HK-2 (cell line): ENCODE results near the gene EYA3.

Experiments used
- DNase-seq: peaks from one replicate; pipeline ENCODE4 v3.0.0-alpha.2; 2018; ENCODE audit not compliant: unreplicated experiment

EYA3 gene

DNA sequence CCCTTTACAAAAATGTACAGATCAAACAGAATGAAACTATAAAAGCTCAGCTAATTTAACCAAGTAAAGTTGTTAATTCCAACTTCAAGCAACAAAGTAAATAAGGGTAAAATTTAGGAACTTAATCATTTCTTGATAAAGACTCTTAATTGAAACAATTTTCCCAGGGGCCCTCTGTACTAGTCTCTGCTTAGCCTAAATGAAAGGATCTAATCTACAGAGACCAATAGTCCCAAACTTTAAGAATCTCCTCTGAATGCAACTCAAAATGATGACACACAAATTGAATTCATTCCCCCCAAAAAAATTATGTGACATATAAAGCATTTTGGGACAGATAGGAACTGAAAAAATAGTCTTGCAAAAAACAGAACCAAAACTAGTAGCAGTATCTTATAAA lies 16.6 kb downstream of the EYA3 start:
- DNase-seq: no peak

DNA sequence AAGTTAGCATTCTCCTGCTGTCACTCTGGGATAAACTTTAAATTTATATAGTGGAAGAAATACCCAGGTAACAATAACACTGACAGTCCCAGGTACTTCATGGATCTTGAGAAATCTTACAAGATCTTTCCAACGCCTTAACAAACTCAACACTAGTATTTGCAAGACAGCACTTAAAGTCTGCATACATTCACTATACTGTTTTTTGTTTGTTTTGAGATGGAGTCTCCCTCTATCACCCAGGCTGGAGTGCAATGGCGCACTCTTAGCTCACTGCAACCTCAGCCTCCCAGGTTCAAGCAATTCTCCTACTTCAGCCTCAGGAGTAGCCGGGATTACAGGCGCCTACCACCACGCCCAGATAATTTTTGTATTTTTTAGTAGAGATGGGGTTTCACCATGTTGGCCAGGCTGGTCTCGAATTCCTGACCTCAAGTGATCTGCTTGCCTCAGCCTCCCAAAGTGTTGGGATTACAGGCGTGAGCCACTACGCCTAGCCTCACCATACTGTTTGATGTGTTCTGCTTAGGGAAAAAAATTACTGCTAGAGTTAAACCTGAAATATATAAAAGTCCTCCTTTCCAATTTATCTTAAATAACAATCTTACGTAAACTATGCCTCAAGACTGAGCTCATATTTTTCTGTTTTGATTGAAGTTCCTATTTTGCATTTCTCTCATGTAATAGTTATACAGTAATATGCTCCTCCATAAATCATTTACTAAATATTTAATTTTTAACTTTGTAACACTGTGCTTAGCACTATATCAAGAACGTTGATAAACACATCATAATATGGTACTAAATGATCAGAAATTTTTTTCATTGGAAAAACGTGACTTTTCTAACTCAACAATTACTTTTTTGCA lies 17.5 kb downstream of the EYA3 start:
- DNase-seq: no peak

DNA sequence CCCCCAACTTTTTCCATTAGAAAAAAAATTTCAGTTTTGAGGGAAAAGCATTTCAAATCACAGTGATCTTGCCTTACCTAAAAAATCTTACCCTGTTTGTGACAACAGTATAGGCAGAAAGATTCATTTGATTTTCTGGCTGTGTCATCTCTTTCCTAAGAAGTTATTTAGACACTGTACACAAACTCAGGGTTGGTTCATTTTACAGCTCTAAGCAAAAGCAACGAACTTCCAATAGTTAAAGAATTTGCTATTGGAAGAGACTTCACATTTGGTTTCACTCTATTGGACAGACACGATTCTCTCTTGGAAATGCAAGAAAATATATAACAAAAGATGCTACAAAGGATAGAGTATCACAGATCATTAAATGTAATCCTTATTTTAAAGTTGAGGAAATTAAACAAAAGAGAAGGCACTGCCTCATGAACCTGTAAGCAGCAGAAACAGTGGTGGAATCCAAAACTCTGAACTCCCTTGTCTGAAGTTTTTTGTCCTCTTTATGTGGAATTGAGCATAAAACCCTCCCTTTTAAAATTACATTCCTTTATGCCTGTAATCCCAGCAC lies 20.8 kb downstream of the EYA3 start:
- no peak for DNase-seq

DNA sequence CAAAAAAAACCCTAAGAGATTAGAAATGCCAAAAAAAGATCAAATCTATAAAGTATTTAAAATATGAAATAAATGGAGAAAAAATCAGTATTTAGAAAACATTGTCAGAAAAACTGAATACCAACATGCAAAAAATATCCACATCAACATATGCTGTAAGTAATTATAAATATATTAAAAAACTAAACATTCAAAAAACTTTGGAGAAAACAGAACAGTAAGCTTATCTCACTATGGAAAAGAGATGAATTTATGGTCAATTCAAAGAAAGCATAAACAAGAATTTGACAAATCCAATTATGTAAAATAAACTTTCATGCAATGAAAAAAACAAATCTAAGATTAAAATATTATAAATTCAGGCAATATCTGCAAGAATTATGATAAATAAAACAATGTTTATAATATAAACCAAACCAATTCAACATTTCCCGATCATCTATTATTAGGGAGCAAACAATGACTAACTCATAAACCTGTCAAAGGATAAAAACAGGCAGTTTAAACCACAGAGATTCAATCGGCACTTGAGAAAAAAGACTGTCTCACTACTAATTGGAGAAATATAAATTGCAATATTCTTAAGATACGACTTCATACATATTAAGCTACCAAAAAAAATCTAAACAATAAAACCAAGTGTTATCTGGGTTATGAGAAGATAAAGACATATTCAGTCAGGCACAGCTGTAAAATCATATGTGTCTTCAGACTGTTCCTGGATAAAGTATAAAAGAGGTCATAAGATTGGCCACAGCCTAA lies 21.8 kb downstream of the EYA3 start:
- DNase-seq: no peak

DNA sequence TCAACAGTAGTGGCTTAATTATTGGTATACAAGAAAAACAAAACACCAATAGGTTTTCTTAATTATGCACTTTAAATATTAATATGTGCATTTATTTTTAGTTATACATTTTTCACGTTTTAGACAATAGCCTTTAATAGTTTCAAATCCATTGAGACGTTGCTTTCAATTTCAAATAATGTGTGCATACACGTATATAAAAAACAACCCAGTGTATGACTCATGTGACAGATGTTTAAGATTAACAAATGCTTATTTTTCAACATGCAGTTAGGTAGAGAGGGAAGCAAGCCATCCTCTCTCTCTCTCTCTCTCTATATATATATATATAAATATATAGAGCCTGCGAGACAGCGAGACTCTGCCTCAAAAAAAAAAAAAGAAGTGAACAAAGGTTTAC lies 24.3 kb downstream of the EYA3 start:
- DNase-seq: no peak

DNA sequence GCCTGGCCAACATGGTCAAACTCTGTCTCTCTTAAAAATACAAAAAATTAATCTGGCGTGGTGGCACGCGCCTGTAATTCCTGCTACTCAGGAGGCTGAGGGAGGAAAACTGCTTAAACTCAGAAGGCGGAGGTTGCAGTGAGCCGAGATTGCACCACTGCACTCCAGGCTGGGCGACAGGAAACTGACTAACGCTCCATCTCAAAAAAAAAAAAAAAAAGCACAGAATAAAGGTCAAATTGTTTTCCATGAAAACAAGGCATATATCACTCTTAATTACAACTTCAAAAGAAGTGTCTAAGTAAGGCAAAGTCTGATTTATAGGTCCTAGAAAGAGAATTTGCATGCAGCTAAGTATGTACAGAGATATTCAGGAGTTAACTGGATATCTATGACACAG lies 25.6 kb downstream of the EYA3 start:
- no peak for DNase-seq

DNA sequence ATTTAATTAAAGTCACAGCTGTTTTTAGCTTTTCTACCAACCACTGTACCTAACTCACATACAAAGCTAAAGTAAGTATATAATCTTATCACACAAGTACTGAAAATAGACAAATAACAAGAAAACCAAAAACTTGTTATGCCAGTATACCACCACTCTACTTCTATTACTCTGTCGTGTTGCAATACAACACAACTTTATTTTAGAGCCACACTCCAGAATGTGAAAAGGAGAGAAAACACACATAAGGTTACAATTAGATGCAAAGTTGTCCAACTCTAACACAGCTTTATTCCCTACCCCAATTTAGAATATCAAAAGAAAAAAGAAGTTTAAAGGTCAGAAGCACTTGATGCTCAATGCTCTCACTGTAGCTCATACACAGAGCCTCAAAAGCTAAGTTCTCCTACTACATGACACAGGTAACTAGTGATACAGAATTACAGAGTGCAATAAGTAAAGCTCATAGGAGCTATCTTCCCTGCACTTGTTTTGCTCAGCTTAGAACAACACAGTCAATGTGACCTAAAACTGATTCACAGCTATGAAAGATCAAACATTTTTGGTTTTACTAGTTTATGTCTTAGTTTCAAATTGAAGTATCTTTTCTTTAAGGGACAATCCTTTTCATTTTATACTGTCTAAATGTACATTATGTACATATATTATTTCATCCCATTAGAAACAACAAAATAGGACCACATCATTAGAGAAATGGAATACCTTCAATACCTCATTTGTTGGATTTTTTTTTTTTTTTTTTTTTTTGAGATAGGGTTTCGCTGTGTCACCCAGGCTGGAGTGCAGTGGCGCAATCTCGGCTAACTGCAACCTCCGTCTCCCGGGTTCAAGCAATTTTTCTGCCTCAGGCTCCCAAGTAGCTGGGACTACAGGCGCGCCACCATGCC lies 29.2 kb downstream of the EYA3 start:
- DNase-seq: no peak

DNA sequence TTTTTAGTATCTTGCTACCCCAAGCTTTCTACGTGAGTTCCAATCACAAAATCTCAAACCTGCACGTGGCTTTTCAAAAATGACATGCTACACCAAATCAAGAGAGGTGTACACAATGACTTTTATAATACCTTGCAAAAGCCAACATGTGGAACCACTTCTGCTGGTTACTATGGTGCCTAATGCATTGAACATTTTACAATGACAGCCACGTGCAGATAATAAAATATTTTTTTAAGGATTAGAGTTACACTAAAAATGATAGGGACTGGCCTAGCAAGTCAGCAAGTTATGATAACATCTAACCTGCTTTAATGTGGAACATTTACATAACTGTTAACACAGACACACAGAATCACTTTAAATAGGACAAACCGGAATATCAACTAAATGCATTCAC lies 30.2 kb downstream of the EYA3 start:
- DNase-seq: no peak

DNA sequence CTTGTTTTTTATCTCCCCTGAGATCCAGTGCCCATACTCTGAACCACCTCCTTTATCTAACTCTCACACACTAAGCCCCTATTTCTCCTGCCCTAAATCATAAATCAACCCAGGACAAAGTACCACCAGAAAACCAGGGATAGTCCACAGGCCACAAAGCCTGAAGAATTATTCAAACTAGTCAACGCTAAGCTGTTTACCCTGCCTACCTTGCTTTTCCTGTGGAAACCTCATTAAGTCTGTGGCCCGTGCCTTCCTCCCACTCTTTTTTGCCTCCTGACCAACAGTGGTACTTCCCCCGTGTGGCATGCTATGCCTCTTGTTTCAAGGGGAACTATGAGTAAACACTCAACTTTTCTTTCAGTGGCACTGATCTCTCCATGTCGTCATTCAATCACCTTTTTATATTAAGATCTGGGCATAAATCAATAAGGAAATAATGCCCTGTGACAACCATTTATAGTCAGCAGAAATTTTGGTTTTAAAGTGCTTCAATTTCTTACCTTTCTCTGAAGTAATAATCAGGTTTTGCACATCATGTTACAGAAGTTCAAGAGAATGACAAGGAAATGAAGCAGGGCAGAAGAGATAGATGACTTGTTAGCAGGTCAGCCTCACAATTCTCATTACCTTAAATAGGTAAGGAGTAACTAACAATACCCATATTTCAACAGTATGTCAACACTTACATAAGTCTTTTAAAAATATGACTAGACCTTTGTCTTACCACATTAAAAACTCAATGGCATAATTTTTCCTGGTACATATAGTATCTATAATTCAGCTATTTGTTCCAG lies 32.1 kb downstream of the EYA3 start:
- DNase-seq: no peak

DNA sequence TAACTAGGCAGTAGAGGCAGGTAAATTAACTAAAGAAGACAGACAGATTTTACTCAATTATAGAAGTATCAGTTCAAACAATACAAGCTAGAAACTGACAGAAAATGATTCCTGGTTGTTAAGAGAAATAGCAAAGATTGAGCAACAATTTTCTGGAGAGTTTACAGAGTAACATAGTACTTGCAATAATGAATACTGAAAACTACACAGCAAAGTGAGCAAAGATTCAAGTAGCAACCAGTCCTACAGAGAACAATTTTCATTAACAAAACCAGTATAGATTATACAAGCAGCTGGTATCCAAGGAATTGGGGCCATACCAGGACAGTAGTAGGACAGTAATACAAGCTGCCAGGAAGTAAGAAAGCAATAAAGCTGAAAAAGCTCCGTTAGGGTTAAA lies 37.6 kb downstream of the EYA3 start:
- DNase-seq: no peak

DNA sequence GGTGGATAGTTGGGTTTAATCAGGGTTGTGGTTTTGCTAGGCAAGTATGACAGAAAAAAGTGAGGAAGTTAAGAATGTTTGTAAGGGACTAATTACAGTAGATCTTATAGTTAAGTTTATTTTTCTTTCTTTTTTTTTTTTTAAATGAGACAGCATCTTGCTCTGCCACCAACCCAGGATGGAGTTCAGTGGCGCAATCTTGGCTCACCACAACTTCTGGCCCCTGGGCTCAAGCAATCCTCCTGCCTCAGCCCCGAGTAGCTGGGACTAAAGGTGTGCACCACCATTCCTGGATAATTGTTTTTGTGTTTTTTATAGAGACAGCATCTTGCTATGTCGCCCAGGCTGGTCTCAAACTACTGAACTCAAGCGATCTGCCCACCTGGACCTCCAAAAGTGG lies 41.7 kb downstream of the EYA3 start:
- DNase-seq: no peak

DNA sequence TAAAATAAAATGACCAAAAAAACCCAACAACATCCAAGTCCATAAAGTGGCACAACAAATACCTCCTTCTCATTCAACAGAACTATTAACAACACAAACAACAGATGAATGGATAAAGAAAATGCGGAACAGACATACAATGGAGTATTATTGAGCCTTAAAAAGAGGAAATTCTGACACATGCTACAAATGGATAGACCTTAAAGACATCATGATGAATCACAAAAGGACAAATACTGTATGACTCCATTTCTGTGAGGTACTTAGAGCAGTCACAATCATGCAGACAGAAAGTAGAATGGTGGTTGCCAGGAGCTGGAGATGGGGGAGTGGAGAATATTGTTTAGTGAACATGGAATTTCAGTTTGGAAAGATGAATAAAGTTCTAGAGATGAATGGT lies 42.6 kb downstream of the EYA3 start:
- no peak for DNase-seq

DNA sequence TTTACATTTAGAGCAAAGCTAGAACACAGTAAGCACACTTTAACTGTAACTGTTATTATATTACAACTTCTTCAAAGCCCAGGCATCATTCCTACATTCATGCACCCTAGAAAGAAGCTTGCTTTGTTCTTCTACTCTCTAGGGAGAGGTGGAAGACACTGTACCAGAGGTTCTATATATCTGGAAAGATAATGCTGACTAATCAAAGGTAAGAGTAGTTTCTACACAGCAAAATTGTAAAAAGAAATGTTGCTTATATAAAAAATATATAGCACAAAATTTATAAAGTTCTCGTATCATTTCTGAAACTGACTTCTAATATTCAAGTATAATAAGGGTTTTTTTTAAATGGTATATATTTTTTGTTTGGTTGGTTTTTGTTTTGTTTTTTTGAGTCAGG lies 44.0 kb downstream of the EYA3 start:
- DNase-seq: no peak

DNA sequence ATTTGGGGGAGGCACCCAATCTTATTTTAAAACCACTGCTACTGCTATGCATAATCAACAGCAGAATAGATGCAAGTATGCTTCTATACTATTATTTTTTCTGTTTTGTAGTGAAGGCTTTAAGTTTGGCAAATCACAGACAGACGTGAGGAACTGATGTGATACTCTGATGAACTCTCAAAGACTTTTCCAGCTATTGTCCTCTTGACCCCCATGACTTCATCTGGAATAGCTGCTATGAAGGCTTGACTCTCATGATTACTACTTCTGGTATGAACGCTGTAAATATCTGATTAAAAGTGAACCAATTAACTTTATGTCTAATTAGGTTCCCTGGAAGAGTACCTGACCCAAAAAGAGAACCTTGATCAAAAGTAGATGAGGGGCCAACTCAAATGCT lies 49.1 kb downstream of the EYA3 start:
- DNase-seq: no peak

DNA sequence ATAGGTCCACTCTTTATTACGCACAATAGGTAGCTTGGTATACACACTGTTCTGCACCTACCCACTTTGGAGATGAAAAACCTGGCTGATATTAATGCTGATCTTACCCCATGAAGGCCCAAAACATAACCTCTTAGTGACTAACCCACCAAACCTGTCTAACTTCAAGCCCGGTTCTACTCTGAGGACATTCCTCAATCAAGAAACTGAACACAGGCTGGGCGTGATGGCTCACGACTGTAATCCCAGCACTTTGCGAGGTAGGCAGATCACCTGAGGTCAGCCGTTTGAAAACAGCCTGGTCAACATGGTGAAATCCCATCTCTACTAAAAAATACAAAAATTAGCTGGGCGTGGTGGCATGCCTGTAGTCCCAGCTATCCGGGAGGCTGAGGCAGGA lies 50.5 kb downstream of the EYA3 start:
- no peak for DNase-seq

DNA sequence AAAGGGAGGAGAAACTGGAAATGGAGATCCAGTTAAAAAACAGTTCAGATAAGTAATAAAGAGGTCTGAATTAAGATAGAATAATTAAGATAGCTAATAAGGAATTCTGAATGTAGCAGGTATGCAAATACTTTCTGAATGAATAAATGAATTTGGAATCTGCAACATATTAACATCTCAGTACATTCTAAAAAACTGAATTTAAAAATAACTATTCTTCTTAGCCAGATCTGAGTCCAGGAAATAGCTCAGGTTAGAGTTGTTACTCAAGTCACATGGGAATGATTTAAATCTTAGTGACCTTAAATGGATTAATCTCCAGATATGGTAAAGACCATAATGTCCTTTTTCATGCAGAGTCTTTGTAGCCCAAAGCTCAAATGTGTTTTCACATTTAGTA lies 51.2 kb downstream of the EYA3 start:
- no peak for DNase-seq

DNA sequence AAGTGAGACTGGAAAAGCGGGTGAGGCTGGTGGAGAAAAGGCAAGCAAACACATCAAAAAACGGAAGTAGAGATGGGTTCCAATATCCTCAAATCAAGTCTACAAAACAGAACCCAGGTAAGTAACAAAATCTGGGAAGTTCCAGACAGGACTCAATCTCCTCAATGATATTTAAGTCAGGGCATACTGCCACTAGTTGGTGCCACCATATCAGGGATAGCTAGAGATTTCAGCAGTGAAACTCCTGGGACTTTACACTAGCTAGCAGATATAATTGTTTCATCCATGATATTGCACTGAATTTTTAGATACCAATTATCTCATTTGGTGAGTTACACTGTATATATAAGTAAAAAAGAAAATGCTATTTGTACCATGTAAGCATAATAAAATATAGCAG lies 52.0 kb downstream of the EYA3 start:
- DNase-seq: no peak

DNA sequence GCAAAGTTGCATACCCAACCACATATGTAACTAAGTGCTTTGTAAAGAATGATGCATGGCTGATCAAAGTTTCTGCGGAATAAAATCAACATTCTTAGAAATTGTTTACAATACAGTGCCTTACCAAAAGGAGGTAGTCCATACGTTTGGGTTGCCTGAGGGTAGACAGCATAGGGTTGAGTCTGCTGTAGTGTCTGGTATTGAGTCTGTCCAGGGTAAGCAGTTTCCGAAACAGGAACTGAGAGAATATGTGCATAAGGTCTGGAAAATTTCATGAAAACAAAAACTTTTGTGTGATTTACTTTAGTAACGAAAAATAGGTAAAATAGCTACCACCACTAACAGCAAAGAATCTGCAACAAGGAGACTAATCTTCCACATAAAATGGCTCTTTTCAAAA lies 53.0 kb downstream of the EYA3 start:
- no peak for DNase-seq

DNA sequence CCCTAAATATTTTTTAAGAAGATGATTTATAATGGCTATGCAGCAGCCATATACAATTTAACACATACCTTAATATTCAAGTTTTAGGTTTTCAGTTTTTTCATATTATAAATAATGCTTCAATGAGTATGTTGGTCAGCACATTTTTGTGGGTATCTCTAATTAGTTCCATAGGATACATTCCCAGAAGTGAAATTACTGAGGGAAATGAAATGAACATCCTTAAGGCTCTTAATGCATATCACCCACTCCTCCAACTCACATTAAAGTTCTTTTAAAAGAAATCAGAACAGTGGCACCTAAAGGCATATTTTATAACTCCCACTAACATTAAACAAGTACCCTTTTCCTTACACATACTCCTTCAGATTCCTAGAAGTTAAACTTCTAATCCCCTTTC lies 56.1 kb downstream of the EYA3 start:
- no peak for DNase-seq

DNA sequence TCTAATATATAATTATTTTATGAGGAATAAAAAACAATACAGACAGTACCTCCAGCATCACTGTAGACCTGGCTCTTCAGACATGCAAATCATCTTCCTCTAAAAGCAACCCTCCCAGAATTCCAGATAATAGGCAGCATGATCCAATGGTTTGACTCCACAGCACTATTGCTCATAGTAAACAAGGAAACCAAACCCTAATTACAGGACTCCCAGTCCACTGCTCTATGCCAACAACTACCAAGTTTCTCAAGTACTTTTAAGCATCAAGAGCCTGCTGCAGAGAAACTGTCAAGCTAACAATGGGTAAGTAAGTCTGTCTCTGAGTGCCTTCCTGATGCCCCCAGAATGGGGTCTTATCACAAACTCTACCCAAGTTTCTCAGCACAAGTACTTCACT lies 57.2 kb downstream of the EYA3 start:
- no peak for DNase-seq
